Hippocampal formation (tissue), 2 donors: ENCODE data around the gene FAM20C.

Experiments
- DNase-seq, 2 donors: peaks; one replicate each; lab custom pipeline; 2025; lab: John Stamatoyannopoulos, UW

The FAM20C gene

DNA sequence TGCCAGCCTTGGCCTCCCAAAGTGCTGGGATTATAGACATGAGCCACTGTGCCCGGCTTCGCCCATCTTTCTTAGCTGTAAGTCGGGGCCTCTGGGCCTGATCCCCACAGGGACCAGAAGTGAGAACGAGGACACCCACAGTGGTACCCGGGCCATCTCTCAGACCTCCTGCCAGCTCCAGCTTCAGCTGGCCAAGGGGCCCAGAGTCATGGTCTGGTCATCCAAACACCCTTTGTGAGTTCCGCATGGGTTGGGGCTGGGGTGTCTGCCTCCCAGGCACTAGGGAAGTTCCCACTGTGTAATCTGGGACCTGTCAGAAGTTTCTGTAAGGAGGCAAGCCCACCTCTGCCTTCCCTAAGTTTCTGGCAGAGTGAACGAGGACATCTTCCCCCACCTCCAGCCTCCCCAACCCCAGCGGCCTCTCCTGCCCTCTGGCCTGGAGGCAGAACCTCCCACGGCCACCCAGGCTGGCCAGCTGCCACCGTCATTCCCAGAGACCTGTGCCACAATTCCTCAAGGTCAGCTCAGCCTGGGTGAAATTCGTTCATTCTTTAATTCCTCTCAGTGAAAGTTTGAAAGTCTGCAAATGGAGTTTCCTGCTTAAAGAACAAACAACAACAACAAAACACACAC, 78.1 kb downstream of the FAM20C start:
- DNase-seq: no peak

- no peak for DNase-seq
Measured at GRCh38 chr7:271266-272107, 79.1 kb downstream of the FAM20C start.

DNA sequence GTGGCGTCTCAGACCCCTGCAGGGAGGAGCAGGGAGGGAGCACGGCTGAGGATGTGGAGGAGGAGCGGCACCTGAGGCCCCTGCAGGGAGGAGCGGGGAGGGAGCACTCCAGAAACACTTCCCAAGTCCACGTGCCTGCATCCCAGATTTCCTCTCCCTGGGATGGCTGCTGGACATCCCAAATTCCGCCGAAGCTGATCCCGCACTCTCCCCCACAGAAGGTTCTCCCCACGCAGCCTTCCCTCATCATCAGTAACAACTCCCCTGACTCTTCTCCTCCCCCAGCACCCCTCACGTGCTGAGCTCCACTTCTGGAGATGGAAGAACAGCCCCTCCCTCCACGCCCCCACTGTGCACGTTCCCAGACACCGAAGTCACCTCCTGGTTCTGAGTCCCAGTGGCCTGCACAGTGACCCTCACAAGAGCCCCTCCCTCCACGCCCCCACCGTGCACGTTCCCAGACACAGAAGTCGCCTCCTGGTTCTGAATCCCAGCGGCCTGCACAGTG, 79.8 kb downstream of the FAM20C start:
- no peak for DNase-seq

- DNase-seq: no peak
Measured at GRCh38 chr7:272631-273030, 80.3 kb downstream of the FAM20C start.

GRCh38 chr7:273327-273726, 81.0 kb downstream of the FAM20C start:
- DNase-seq: no peak

- DNase-seq: no peak
Measured at GRCh38 chr7:274266-274665, 81.9 kb downstream of the FAM20C start.

DNA sequence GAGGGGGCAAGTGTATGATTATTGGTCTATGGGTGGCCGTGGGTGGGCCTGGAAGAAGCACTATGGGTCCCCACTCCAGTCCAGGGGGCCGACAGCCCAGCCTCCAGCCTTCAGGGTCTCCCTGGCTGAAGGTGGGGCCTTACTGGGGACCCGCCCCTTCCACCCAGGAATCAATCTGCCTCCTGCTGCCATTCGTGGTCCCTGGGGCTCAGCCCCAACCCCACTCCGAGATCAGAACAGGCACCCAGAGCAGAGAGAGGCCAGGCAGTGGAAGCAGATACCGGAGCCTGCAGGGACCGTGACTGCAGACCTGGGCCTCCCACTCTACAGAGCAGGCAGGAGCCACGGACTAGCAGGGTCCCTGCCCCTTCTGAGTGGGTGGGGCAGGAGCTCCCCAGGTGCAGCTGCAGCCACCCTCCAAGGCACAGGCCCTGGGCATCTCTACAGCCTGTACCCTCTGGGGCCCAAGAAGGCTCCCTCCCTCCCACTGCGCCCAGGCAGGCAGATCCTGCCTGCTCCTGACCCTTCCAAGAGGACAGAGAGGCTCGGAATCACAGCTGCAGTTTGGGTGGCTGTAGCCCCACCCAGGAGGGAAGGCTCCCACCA, 84.0 kb downstream of the FAM20C start:
- no peak for DNase-seq

GRCh38 chr7:277228-277627, 84.9 kb downstream of the FAM20C start:
- no peak for DNase-seq

DNA sequence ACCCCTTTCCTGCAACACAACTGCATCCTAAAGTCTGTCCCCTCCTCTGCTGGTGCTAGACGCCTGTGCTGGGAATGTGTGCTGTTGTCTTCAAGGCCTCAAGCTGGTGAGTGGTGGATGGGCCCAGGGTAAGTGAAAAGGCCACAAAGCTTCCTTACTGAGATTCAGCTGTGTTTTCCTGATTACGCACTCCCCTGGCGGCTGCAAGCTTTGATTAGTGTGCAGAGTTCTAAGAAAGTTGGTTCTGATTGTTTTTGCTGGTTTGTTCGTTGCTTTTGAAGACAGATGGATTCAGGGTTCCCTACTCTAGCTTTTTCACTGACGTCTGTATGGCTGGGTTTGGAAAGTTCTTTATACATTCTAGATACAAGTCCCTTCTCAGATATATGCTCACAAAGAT, 85.7 kb downstream of the FAM20C start:
- no peak for DNase-seq

DNA sequence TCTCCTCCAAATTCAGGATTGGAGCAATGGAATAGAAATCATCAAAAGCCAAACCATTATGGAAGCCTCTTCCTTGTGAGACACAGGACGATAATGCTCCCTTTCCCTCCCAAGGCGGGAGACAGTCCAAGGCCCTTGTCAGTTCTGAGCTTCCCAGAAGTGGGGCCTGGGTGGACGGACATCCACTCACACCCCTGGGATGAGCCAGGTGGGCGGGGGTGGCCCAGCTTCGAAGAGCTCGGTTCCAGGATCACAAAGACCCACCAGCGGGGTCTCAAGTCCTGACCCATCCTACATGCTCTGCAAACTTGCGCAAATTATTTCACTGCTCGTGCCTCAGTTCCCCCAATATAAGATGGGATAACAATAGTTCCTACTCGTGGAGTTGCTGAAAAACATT, 87.5 kb downstream of the FAM20C start:
- DNase-seq: no peak

DNA sequence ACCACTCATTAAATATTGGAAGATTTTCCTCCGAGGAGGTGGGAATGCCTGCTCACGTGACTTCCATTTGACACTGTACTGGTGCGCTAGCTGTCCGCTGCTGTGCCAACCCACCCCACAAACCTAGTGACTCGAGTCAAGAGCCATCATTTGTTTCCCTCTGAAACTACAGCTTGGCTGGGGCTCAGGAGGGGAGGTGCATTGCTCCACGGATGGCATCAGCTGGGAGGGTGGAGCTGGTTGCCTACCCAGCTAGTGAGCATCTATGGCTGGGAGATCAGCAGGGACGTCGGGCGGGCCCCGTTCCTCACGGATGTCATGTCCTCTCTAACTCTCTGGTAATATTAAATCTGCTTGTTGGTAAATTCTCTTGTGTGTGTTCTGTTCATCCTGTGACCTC, 88.1 kb downstream of the FAM20C start:
- DNase-seq: no peak

GRCh38 chr7:281637-282036, 89.3 kb downstream of the FAM20C start:
- DNase-seq: no peak

DNA sequence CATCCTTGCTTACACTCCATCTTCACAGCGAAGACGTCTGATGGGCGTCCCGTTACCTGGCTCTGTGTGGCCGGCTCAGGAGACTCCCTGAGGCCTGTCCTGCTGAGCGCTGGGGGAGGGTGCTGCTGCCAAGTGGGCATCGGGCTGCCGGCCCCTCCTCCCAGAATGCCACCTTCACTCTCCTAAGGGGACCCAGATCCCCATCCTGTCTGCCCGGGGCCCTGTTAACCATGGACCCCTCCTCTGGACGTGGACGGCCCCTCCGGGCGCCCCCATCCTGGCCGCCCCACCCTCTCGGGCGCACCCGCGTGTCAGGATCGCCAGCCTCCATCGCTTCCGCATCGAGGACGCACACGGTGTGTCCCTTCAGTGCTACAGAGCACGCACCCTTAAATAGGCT, 90.2 kb downstream of the FAM20C start:
- no peak for DNase-seq

GRCh38 chr7:284762-285722, 92.7 kb downstream of the FAM20C start:
- DNase-seq: no peak

DNA sequence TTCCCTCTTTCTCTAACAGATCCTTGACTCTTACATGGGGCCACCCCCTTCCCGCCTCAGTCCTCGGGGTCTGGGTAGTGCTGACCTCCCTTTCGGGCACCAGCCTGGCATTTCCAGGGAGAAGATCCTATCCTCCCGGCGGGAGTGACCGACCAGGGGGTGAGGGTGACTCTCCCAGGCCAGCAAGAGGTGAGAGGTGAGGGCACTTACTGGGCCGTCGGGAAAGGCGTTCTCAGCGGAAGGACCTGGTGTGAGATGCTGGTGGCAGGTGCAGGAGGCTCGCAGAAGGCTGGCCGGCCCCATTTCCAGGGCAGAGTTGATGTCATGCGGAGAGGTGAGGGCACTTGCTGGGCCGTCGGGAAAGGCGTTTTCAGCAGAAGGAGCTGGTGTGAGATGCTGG, 93.4 kb downstream of the FAM20C start:
- no peak for DNase-seq

DNA sequence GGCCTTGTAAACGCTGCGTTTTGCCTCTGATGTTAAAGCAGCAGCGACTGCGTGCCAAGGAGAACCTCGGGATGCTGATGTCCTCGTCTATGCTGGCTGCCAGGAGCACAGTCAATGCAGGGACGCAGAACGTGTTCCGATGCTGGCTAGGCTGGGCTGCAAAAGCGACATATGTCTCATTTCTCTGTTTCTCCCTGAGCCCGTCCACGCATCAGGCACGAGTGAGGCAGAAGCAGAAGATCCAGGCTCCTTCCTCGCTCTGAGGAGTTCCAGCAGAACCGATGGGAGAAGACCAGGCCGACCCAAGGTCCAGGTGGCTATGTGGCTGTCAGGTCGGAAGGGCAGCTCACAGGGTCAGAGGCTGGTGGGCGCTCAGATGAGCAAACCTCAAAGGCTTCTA, 93.9 kb downstream of the FAM20C start:
- DNase-seq: no peak

DNA sequence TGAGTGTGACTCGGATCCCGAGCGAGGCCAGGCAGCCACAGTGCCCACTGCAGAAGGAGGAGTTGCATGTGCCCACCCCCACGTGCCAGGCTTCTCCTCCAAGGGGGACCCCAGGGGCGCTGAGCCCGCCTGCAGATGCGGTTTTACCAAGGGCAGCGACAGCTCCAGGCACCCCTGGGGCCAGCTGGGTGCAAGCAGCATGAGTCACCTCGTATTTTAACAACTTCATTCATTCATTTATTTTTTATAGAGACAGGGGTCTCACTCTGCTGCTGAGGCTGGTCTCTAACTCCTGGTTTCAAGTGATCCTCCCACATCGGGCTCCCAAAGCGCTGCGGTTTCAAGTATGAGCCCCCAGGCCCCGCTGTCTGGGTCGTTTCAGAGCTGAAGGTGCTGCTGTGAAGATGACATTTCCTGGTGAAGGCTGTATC, 96.3 kb downstream of the FAM20C start:
- DNase-seq: no peak

DNA sequence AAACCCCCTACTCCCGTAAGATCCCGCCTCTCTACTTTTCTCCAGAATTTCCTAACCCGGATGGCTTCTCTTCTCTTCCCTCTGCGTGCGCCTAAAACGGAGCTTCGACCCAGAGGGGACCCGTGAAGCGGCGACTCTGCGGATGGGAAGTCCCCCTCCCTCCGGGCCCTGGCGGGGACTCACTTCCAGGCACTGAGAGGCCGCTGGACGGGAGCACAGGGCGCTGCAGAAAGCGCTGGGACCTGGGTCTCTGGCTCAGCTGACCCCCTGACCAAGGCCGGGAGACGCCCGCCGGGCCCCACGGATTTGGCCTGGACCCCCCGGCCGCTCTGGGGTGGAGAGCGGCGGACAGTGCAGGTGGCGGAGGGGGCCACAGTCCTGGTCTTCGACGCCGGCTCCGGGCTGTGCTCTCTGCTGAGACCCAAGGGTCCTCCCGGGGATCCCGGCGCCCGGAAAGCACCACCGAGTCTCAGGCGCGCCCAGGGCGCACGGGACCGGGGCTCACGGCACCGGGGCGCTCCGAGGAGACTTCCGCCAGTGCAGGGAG, 96.9 kb downstream of the FAM20C start:
- DNase-seq: no peak

DNA sequence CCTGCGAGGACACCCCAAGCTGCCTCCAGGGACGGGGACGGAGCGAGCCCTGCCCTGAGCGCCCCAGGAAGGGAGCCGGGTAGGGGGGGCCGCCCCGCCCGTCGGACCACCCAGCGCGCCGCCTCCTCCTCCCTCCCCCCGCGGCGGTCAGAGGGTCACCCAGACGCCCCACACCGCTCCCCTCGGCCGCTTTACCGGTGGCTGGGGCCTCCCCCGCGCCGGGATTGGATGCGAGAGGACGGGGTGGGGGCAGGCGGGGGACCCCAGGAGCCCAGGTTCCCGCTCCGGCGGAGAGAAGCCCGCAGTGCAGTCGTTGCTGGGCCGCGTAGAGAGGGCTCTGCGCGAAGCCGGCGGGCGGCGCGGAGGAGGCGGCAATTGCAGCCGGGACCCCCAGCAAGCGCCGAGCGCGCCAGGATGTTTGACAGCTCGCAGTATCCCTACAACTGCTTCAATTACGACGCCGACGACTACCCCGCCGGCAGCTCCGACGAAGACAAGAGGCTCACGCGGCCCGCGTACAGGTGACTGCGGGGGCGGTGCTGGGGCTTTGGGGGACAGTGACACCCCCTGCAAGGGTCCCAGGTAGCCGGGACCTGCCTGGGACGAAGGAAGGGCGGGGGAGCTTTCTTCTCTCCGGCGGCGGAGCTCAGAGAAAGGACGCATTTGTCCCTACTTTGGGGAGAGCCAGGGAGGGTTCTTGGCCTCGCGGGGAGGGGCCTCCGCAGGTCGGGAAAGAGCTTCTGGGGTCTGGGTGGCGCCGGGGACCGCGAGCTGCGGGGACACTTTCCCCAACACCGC, 97.6 kb downstream of the FAM20C start, which contains the start of gene FOXL3:
Gene FOXL3 (plus strand): TSS at position 415 of the 798 bp plus-strand sequence. CDS start 0 bp downstream, at position 415.
- no peak for DNase-seq

GRCh38 chr7:290554-291372, 98.4 kb downstream of the FAM20C start:
- no peak for DNase-seq
